ENCODE data around the gene PPME1. TPM values are rescaled to one million over a fixed set of nuclear protein-coding genes. Genes with fewer than 3 reads are reported as not detected.

Gene PPME1
- total and polyA plus RNA-seq, 9 of the 15 experiments (the other 6 are each of a cell fraction or from before 2014, with no cell fraction given) = 9.8 to 81.7 (median 37.6) TPM

GRCh38 chr11:74249496-74249895 is 78.4 kb downstream of the PPME1 start:
- H3K36me3 ChIP-seq (ENCODE audit: control insufficient read depth, insufficient read depth, low read length) = peaks cover 90% of the 10 kb centered on the region
- in situ Hi-C loops (cut with MboI) (loop anchor here (5.0 kb wide), 1 partner anchor 308 kb away; no protein-coding TSS in a partner anchor), intact Hi-C loops (cut with micrococcal nuclease) (no loop called here)
- H2AFZ ChIP-seq (ENCODE audit: low read depth, low read length) = no peak overlapping the region
- no peaks in the 10 kb centered on the region for H3K9me1 ChIP-seq (ENCODE audit: control insufficient read depth, insufficient read depth, low read length)
- no peak overlapping the region for H3K4me2 ChIP-seq (ENCODE audit: insufficient read depth, low read length)
- no peak overlapping the region for H3K4me3 ChIP-seq
- H3K9me3 ChIP-seq (replicated peaks; ENCODE audit: control insufficient read depth, insufficient read depth, low read depth, low read length) = no peaks in the 10 kb centered on the region
- ATAC-seq (no peak), DNase-seq (ENCODE audit: extremely low read depth in 1 of 4, low spot score in 3 of 4) (no peak), FAIRE-seq (no peak)
- BruUV-seq (replicated peaks) = no TSS peak
- 96% methylated on average over 2 of the region's 2 CpGs for WGBS (ENCODE audit: insufficient coverage, low coverage, missing lambda C conversion rate)
- no peaks in the 10 kb centered on the region for H3K79me2 ChIP-seq (ENCODE audit: control insufficient read depth, insufficient read depth, low read length)
- H3K9ac ChIP-seq (ENCODE audit: insufficient read depth in 1 of 2, low read depth in 2 of 2, low read length in 2 of 2) = no peak overlapping the region
- CTCF ChIA-PET (ENCODE audit: low intra/inter-chr PET ratio) = no interaction called here
- no peak overlapping the region for H3K27ac ChIP-seq (ENCODE audit: extremely low read depth, low read depth, low read length)
- no peaks in the 10 kb centered on the region for H3K27me3 ChIP-seq (ENCODE audit: control insufficient read depth in 2 of 2, insufficient read depth in 2 of 2, low read length in 2 of 2)
- H4K20me1 ChIP-seq (replicated peaks; ENCODE audit: control insufficient read depth, insufficient read depth, low read length) = no peaks in the 10 kb centered on the region; the same call in 1 of the 2 replicates
- H3K4me1 ChIP-seq (replicated peaks in 1 of 2; ENCODE audit: control insufficient read depth in 2 of 2, insufficient read depth in 2 of 2, low read length in 2 of 2) = no peaks in the 10 kb centered on the region
- POLR2A ChIA-PET = no interaction called here
- TF ChIP-seq TFAM (CRISPR knock-in tag; conservative IDR thresholded peaks at IDR 0.05) = no peak
- TF ChIP-seq POU5F1 (IDR thresholded peaks at IDR 0.05; ENCODE audit: borderline replicate concordance, low read depth, low read length, partially characterized antibody) = no peak
- no peak for TF ChIP-seq ARID2 (IDR thresholded peaks at IDR 0.05)
- no peak for TF ChIP-seq TARDBP (IDR thresholded peaks at IDR 0.05)
- no peak for TF ChIP-seq NUFIP1 (IDR thresholded peaks at IDR 0.05; ENCODE audit: partially characterized antibody)
- TF ChIP-seq KLF10 (CRISPR knock-in tag; IDR thresholded peaks at IDR 0.05) = no peak
- TF ChIP-seq SMC3 (conservative IDR thresholded peaks at IDR 0.05; ENCODE audit: insufficient read depth, low read depth, low read length) = no peak
- TF ChIP-seq E2F1 (CRISPR knock-in tag; IDR thresholded peaks at IDR 0.05) = no peak
- TF ChIP-seq CREB1 (IDR thresholded peaks at IDR 0.05) = no peak
- TF ChIP-seq CREB1 (CRISPR knock-in tag; IDR thresholded peaks at IDR 0.05) = no peak
- no peak for TF ChIP-seq THRAP3 (IDR thresholded peaks at IDR 0.05; ENCODE audit: borderline replicate concordance)
- no peak for TF ChIP-seq EZH2 (IDR thresholded peaks at IDR 0.05; ENCODE audit: borderline replicate concordance, low read depth, low read length)
- no peak for TF ChIP-seq REST (IDR thresholded peaks at IDR 0.05; ENCODE audit: borderline replicate concordance)
- no peak for TF ChIP-seq REST (CRISPR knock-in tag; IDR thresholded peaks at IDR 0.05; ENCODE audit: low read depth)
- TF ChIP-seq ZBTB9 (CRISPR knock-in tag; IDR thresholded peaks at IDR 0.05) = no peak
